Activated CD4-positive, CD25-positive, alpha-beta regulatory T cell treated with anti-CD3 and anti-CD28 coated beads, Interleukin-2, amount 50 U/mL, for 24 hours (primary cell): ENCODE data around the gene MTERF2.

ENCODE experiments used
- ATAC-seq, 2 donors: fragments of 150-1000 bp; cut with Tn5 transposase; one replicate each; pipeline ENCODE4 v1.10.0; 2021; ENCODE audit warnings: mild to moderate bottlenecking in 1 of 2, moderate library complexity in 1 of 2

Gene MTERF2

DNA sequence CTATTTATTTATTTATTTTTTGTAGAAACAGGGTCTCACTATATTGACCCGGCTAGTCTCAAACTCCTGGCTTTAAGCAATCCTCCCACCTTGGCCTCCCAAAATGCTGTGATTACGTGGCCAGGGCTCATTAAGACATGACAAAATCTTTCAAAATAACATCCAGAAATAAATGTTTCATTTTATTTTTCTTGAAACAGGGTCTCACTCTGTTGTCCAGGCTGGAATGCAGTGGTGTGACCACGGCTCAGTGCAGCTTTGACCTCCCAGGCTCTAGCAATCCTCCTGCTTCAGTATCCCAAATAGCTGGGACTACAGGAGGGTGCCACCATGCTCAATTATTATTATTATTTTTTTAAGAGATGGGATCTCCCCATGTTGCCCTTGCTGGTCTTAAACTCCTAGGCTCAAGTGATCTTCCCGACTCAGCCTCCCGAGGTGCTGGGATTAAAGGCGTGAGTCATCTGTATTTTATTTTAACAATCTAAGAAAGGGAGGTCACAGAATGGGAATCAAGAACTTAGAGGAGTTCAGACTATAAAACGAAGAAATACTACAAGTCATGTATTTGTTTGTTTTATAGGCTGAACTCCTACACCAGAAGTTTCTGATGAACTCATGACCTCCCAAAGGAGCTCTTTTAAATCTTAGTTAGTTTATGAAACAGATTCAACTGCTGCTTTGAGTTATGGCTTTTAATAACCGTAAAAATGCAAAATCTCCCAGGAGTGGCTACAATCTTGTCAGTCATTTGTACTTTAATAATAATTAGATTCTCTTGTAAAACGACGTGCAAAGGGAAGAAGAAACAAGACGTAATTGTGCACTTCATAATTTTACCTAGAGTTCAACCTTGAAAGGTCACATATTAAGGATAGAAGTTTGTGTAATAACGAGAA, 33.3 kb downstream of the MTERF2 start:
- ATAC-seq: no peak

GRCh38 chr12:106950591-106950990, 36.4 kb downstream of the MTERF2 start:
- ATAC-seq: no peak

- no peak for ATAC-seq
These were observed 39.5 kb downstream of the MTERF2 start for GRCh38 chr12:106947461-106947860.

GRCh38 chr12:106945261-106945851, 41.6 kb downstream of the MTERF2 start:
- no peak for ATAC-seq

- no peak for ATAC-seq
These were observed 44.2 kb downstream of the MTERF2 start for GRCh38 chr12:106942775-106943174.

DNA sequence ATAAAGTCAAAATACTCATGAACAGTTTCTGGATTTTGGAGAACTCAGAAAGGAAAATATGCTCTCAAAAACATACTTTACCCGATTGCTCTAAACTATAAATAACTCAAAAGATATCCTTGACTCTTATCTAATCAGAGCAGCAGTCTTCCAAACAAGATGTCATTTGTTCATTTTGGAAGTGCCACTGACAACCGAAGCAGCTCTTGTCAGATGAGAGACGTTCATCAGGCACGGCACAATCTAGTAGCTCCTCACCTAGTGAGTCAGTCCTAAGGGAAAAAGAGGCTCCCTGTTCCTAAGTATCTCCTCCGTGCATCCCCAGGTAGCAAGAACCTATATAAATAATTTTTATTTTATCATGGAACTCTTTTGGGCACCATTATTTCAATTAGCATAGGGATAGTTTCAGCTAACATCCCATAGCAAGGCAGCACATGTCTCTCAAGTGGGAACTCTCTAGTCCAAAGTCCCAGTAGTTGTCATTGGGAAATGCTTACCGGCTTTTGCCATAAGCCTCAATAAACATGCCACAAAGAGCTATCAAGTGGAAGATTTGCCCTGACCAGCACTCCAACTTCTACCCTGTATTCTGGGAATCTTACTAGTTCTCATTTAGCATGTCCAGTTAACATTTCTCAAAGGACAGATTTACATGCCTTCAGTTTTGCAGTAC, 45.3 kb downstream of the MTERF2 start:
- no peak for ATAC-seq

DNA sequence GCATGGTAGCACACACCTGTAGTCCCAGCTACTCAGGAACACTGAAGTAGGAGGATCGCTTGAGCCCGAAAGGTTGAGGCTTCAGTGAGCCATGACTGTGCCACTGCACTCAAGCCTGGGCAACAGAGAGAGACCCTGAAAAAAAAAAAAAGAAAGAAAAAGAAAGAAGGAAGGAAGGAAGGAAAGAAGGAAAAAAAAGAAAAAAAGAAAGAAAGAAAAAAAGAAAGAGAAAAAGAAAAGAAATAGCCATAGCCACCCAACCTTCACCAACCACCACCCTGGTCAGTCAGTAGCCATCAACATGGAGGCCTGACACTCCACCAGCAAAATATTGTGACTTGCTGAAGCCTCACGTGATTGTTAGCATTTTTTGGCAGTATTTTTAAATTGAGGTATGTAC, 52.7 kb downstream of the MTERF2 start:
- ATAC-seq: no peak
